HG02759 (cell line): Measurements from ENCODE around the gene NHSL2.

Experiments used
- ATAC-seq: cut with Tn5 transposase; IDR thresholded peaks from one replicate; pipeline ENCODE4 v1.9.1; 2021; ENCODE audit warnings: mild to moderate bottlenecking, moderate library complexity; ENCODE audit not compliant: unreplicated experiment

NHSL2 gene

DNA sequence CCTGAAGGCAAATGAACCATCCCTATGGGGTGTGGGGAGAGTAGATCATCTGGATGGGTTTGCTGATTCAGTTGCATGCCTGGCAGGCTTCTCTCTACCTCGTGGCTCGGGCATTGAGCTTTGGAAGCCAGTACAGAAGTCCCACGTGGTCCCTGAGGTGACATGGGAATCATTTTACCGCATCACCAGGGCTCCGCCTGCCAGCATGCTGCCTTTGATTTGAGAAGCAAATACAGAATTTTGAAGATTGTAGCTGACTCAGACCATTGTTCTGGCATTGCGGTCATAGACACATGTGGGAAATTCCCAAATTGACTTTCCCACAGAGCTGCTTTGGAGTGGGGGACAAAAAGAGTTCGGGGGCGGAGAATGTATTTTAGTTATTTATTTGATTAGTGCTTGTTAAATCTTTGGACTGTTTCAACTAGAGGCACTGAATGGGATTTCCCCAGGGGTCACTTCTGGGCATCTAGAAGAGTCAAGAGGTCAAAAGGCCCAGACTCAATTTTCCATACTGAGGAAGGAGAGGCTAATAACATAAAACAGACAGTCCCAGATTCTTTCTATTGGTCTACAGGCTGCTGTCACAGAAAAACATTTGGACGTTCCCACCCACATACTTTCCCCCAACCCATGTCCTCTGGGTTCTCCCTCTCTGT is 79.3 kb downstream of the NHSL2 start:
- ATAC-seq = no peak

DNA sequence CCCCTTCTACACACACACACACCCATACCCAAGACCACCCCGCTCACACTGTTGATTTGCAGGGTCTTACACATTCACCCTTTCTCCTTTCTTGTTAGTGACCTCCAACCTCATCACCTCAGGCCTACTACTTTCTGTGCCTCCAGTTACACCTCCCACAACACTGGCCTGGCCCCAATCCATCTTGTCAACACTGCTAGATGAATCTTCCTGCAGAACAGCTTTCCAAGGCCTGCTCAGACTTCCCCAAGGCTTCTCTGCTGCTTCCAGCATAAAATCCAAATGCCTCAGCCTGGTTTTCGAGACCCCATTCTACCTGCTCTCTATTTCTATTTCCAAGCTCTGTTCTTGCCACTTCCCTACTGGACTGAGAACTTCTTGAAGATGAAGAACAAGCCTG is 79.9 kb downstream of the NHSL2 start:
- ATAC-seq = no peak

DNA sequence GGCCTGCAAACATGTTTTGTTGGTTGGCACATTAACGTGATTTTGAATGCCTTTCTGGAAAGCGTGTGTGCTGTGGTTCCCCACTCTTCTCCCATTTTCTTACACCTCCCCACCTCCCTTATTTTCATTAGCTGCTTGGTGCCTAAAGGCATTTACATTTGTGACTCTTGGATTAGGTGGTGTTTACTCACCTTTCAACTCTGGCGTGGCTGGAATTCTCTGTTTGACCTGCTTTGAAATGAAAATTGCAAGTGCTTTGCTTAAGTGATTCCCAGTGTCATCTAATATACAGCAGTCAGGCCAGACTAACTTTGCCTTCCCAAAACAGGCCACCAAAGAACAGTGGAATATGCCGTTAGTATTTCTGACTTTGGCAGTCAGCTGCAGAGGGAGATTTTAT is 80.5 kb downstream of the NHSL2 start:
- ATAC-seq = no peak

DNA sequence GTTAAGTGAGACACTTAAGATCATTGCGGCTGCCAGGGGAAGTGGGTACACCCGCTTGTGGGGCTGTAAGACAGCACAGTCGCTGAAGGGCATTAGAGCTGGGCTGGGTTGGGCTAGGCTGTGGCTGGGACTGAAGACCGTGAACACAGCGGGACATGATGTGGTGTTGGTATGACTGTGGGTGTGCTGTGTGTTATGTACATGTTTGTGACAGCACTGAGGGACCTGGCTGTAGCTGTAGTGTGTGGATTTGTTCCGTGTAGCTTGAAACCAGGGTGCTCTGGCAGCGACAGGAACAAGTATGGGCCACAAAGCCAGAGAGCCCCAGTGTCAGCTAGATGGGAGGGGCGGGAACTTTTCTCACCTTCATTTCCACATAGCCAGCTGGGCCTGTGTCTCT is 82.1 kb downstream of the NHSL2 start:
- no peak for ATAC-seq

- no peak for ATAC-seq
Measured at GRCh38 chrX:71993371-71993770, 82.7 kb downstream of the NHSL2 start.

DNA sequence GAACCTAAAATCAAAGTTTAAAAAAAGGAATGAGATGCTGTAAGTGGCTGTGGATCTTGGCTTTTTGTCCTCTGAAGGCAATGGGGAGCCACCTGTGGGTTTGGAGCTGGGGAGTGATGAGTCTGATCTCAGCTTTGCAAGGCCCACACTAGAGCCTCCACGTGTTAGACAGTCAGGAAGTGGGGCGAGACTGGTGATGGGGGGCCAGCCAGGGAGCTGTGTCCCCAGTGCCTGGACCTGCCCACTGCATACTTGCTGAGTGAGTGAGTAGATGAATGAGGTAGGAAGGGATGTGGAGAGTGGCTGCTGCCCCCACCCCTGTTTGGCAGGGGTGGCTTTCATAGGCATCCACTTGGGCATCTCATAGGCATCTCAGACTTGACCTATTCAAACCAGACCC is 84.0 kb downstream of the NHSL2 start:
- ATAC-seq = no peak

- ATAC-seq = no peak
Measured at GRCh38 chrX:71995122-71995521, 84.5 kb downstream of the NHSL2 start.

DNA sequence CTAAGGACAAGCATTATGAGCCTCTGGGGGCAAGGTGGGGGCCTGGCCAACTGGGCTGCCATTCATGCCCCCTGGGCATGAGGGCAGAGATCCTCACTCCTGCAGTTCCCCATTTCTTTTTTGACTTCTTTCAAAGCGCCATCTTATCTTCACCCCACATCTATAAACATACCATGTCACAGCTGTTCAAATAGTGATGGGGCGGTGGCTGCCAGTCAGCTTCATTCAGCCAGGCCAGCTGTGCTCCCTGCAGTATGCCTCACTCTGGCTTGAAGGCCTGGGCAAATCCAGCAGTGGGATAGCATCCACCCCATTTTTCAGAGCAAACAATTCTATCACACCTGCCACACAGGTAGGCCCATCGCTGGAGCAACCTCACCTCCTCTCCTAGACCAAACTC is 85.5 kb downstream of the NHSL2 start:
- no peak for ATAC-seq

DNA sequence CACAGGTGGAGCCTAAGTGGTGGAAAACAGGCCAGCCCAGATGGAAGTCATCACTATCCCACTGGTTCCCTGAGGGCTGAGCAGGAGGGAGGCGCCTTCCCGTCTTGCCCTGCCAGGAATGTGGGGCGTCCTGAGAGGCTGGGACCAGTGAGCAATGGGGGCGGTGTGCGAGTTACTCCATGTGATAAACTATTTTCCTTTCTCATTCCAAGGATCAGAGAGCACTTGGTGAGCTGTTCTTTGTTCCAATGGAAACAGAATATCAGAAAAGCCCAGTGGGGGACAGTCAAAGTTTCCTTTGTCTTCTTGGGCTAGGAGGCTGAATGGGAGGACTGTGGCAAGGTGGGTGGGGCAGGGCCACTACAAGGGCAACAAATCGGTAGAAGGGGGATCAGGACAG is 86.2 kb downstream of the NHSL2 start:
- ATAC-seq = no peak

GRCh38 chrX:71997320-71997719 is 86.7 kb downstream of the NHSL2 start:
- no peak for ATAC-seq

- ATAC-seq = no peak
Measured at GRCh38 chrX:71998836-71999509, 88.3 kb downstream of the NHSL2 start.

GRCh38 chrX:71999535-71999934 is 88.9 kb downstream of the NHSL2 start:
- no peak for ATAC-seq

DNA sequence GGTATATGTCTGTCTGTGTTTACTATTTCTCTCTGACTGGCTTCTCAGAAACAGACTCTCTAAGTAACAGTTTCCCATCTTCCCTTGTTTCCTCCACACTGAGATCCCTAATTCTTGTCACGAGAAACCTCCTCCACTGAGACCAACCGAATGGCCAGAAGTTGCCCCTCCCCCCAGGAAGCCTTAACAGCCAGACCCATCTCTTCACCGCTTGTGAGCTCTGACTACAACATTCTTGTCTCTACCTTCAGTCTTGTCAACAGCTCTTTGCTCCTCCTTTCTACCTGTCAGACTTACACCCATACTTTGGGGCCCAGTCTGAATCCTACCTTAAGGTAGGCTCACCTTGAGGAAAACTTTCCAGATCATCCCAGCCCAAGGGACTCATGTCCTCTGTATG is 90.8 kb downstream of the NHSL2 start:
- no peak for ATAC-seq

DNA sequence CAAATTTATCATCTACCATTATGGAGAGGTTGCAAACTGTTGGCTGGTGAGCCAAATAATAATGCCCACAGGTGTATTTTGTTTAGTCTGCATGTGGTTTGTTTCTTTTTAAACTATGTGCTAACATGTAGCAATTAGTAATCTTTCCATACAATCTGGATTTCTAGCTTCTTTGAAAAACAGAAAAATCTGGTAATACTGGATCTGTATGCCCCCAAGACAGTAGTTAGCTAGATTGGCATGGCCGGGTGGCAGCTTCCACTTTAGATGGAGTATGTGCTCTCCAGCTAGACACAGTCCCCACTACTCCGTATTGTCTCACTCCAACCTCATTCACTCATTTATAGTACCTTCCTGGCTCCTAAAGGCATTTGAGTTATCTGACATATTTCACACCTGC is 91.3 kb downstream of the NHSL2 start:
- no peak for ATAC-seq

DNA sequence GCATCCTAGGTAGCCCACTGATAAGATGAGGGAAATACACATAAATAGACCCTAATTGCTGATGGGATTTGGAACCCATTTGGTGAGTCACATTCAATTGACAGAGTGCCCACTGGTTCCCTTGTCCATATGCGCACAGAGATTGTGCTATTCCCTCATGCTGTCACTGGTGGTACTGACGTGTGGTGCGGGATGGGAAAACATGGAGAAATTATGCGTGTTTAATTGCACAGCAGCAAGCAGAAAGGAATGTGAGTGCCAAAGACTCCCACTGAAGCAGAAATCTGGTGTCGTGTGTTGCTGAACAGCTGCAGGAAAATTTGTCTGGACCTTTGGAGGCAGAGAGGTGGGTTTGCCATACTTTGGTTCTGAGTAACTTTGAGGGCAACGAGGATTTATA is 92.2 kb downstream of the NHSL2 start:
- no peak for ATAC-seq

- no peak for ATAC-seq
Measured at GRCh38 chrX:72003811-72004750, 93.4 kb downstream of the NHSL2 start.

DNA sequence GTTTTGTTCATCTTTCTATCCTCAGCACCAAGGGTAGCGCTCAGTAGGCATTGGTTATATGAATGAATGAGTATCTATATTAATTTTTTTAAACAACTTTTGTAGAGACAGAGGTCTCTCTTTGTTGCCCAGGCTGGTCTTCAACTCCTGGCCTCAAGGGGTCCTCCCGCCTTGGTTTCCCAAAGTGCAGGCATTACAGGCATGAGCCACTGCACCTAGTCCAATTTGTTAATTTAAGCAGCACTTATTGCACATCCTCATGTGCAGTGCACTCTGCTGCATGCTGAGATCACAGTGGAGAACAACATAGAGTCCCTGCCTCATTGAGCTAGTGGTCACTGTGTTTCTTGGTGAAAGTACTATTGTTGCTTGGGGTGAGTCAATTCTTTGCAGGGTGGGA is 94.4 kb downstream of the NHSL2 start:
- ATAC-seq = no peak

GRCh38 chrX:72006461-72006860 is 95.8 kb downstream of the NHSL2 start:
- no peak for ATAC-seq

- ATAC-seq = no peak
Measured at GRCh38 chrX:72009731-72010130, 99.1 kb downstream of the NHSL2 start.

DNA sequence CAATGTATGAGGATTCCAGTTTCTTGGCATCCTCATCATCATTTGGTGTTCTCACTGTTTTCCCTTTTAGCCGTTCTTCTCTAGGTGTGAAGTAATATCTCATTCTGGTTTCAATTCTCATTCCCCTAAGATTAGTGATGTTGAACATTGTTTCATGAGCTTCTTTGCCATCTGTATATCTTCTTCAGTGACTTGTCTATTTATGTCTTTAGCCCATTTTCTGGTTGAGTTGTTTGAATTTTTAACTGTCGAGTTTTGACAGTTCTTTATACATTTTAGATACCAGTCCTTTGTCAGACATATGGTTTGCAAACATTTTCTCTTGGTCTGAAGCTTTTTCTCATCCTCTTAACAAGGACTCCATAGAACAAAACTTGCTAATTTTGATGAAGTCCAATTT is 101.1 kb downstream of the NHSL2 start:
- no peak for ATAC-seq

DNA sequence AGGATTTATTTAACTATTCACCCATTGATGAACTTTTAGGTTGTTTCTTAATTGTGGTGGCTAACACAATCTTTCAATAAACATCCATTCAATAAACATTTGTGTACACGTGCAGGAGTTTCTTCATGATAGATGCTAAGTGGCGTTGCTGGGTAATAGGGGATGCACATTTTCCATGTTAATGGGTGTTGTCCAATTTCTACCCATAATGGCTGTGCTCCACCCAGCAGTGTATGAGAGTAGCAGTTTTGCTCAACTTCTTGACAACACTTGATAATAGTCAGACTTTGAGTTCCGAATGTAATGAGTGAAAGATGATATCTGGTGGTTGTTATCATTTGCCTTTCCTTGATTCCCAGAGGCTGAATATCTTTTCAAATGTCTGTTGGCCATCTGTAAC is 104.7 kb downstream of the NHSL2 start:
- ATAC-seq = no peak
